Activated CD4-positive, alpha-beta T cell treated with anti-CD3 and anti-CD28 coated beads, Interleukin-2, amount 50 U/mL, for 4 hours (primary cell): ENCODE results near the gene SRPK1.

Experiments
- DNase-seq, 2 experiments: peaks; one replicate each; pipeline ENCODE4 v3.0.0-alpha.2; 2020

Gene SRPK1

GRCh38 chr6:35897036-35897435 lies 23.9 kb downstream of the SRPK1 start:
- DNase-seq, result no peak

GRCh38 chr6:35896228-35896627 lies 24.7 kb downstream of the SRPK1 start:
- DNase-seq, result no peak

- no peak for DNase-seq
Observed at GRCh38 chr6:35895560-35895959, 25.3 kb downstream of the SRPK1 start.

- no peak for DNase-seq
Observed at GRCh38 chr6:35894776-35895175, 26.1 kb downstream of the SRPK1 start.

GRCh38 chr6:35893246-35893645 lies 27.7 kb downstream of the SRPK1 start:
- DNase-seq, result no peak

- no peak for DNase-seq
Observed at GRCh38 chr6:35892482-35892881, 28.4 kb downstream of the SRPK1 start.

- DNase-seq, result no peak
Observed at GRCh38 chr6:35879151-35879550, 41.7 kb downstream of the SRPK1 start.

- DNase-seq, result no peak
Observed at GRCh38 chr6:35876902-35877301, 44.0 kb downstream of the SRPK1 start.

GRCh38 chr6:35874730-35875129 lies 46.2 kb downstream of the SRPK1 start:
- no peak for DNase-seq

- DNase-seq, result no peak
Observed at GRCh38 chr6:35859367-35859766, 61.5 kb downstream of the SRPK1 start.

GRCh38 chr6:35857853-35858252 lies 63.0 kb downstream of the SRPK1 start:
- DNase-seq, result no peak

- no peak for DNase-seq
Observed at GRCh38 chr6:35856250-35856649, 64.6 kb downstream of the SRPK1 start.

GRCh38 chr6:35852994-35853393 lies 67.9 kb downstream of the SRPK1 start:
- DNase-seq, result no peak

GRCh38 chr6:35850208-35850607 lies 70.7 kb downstream of the SRPK1 start:
- DNase-seq, result no peak

- DNase-seq, result no peak
Observed at GRCh38 chr6:35844290-35844689, 76.6 kb downstream of the SRPK1 start.

GRCh38 chr6:35842381-35842780 lies 78.5 kb downstream of the SRPK1 start:
- no peak for DNase-seq

- DNase-seq, result no peak
Observed at GRCh38 chr6:35839019-35839418, 81.9 kb downstream of the SRPK1 start.

GRCh38 chr6:35833536-35833935 lies 87.4 kb downstream of the SRPK1 start:
- DNase-seq, result no peak

- DNase-seq, result no peak
Observed at GRCh38 chr6:35831257-35832007, 89.5 kb downstream of the SRPK1 start.

GRCh38 chr6:35829306-35829705 lies 91.6 kb downstream of the SRPK1 start:
- DNase-seq, result no peak

GRCh38 chr6:35824552-35825192 lies 96.2 kb downstream of the SRPK1 start:
- DNase-seq, result no peak

- DNase-seq, result no peak
Observed at GRCh38 chr6:35823601-35824000, 97.3 kb downstream of the SRPK1 start.

- DNase-seq, result no peak
Observed at GRCh38 chr6:35817515-35817914, 103.4 kb downstream of the SRPK1 start.

- DNase-seq, result no peak
Observed at GRCh38 chr6:35811699-35811995, 109.3 kb downstream of the SRPK1 start.
